ENCODE results near the gene NDUFB10. TPM values are rescaled to one million over a fixed set of nuclear protein-coding genes. Genes with fewer than 3 reads are reported as not detected.

Gene NDUFB10
- total RNA-seq, 2 experiments from 2014 or later = 40.7 to 41.1 TPM

GRCh38 chr16:1974157-1975070 is 15.1 kb downstream of the NDUFB10 start:
- H3K27me3 ChIP-seq (ENCODE audit: control insufficient read depth in 1 of 2, insufficient read depth in 2 of 2, low read length in 2 of 2) = peaks cover 3 to 10% of the 10 kb centered on the region in 2 experiments
- peaks cover 44% of the 10 kb centered on the region for H3K4me1 ChIP-seq (ENCODE audit: insufficient read depth, low read length)
- Mint-ChIP-seq H3K4me1 (ENCODE audit: low read depth) (peaks cover 20% of the 10 kb centered on the region), H3K27ac (no peak overlapping the region), H3K27me3 (no peaks in the 10 kb centered on the region), H3K9me3 (no peaks in the 10 kb centered on the region), H3K36me3 (ENCODE audit: low read depth) (peaks cover 36% of the 10 kb centered on the region), H3K4me3 (peak overlapping the region; percentile 45)
- intact Hi-C loops (cut with DNase I, micrococcal nuclease) = loop anchor here in 1 of 2 experiments (5.0 kb wide), 2 partner anchors 33 to 73 kb away; partner anchors contain the start of genes NTHL1, TSC2 and ZNF598
- ChIA-PET CTCF (no interaction called here), POLR2A (interaction anchor here (1.0 kb wide), 1 partner anchor 181 kb away, joined by 4 read pairs; the partner anchor contains the start of gene TRAF7)
- peaks cover 46% of the 10 kb centered on the region for H3K36me3 ChIP-seq (ENCODE audit: insufficient read depth, low read length)
- H3K4me3 ChIP-seq (ENCODE audit: low read length) = no peak overlapping the region
- TF ChIP-seq CTCF (IDR thresholded peaks at IDR 0.05) = no peak
- no peak overlapping the region for H3K27ac ChIP-seq (ENCODE audit: low read depth in 1 of 2, low read length in 2 of 2)
- H3K9me3 ChIP-seq (ENCODE audit: control insufficient read depth in 1 of 2, insufficient read depth in 1 of 2, low read length in 2 of 2) = peaks cover 0 to 6% of the 10 kb centered on the region in 2 experiments
- no peak for DNase-seq
- ATAC-seq (ENCODE audit: poor library complexity) = no peak

GRCh38 chr16:1975432-1976215 is 16.3 kb downstream of the NDUFB10 start:
- CTCF ChIA-PET = no interaction called here
- Mint-ChIP-seq H3K4me3 (peak overlapping the region; percentile 42), H3K36me3 (ENCODE audit: low read depth) (peaks cover 36% of the 10 kb centered on the region), H3K4me1 (ENCODE audit: low read depth) (peaks cover 20% of the 10 kb centered on the region), H3K27ac (no peak overlapping the region), H3K9me3 (no peaks in the 10 kb centered on the region), H3K27me3 (peaks cover 6% of the 10 kb centered on the region)
- Histone ChIP-seq H3K27ac (ENCODE audit: low read depth in 1 of 2, low read length in 2 of 2) (no peak overlapping the region), H3K4me3 (ENCODE audit: low read length) (no peak overlapping the region), H3K4me1 (ENCODE audit: insufficient read depth, low read length) (peaks cover 50% of the 10 kb centered on the region), H3K27me3 (ENCODE audit: control insufficient read depth in 1 of 2, insufficient read depth in 2 of 2, low read length in 2 of 2) (peaks cover 16 to 21% of the 10 kb centered on the region in 2 experiments), H3K36me3 (ENCODE audit: insufficient read depth, low read length) (peaks cover 46% of the 10 kb centered on the region), H3K9me3 (ENCODE audit: control insufficient read depth in 1 of 2, insufficient read depth in 1 of 2, low read length in 2 of 2) (peaks cover 0 to 18% of the 10 kb centered on the region in 2 experiments)
- DNase-seq (no peak), ATAC-seq (ENCODE audit: poor library complexity) (no peak)
- intact Hi-C loops (cut with DNase I, micrococcal nuclease) = no loop called here
- POLR2A ChIA-PET = interaction anchor here (1.3 kb wide), 1 partner anchor 11 kb away, joined by 6 read pairs; the partner anchor contains the start of gene RPS2
- TF ChIP-seq CTCF (IDR thresholded peaks at IDR 0.05) = no peak

GRCh38 chr16:1976216-1976520 is 16.8 kb downstream of the NDUFB10 start:
- intact Hi-C loops (cut with DNase I, micrococcal nuclease) = no loop called here
- H3K4me3 Mint-ChIP-seq = no peak overlapping the region
- Histone ChIP-seq H3K9me3 (ENCODE audit: control insufficient read depth in 1 of 2, insufficient read depth in 1 of 2, low read length in 2 of 2) (peaks cover 0 to 22% of the 10 kb centered on the region in 2 experiments), H3K27ac (ENCODE audit: low read depth in 1 of 2, low read length in 2 of 2) (no peak overlapping the region), H3K4me3 (ENCODE audit: low read length) (no peak overlapping the region), H3K36me3 (ENCODE audit: insufficient read depth, low read length) (peaks cover 46% of the 10 kb centered on the region), H3K27me3 (ENCODE audit: control insufficient read depth in 1 of 2, insufficient read depth in 2 of 2, low read length in 2 of 2) (peaks cover 21 to 26% of the 10 kb centered on the region in 2 experiments), H3K4me1 (ENCODE audit: insufficient read depth, low read length) (peaks cover 44% of the 10 kb centered on the region)
- DNase-seq (no peak), ATAC-seq (ENCODE audit: poor library complexity) (no peak)
- H3K36me3 Mint-ChIP-seq (ENCODE audit: low read depth) = peaks cover 36% of the 10 kb centered on the region
- H3K4me1 Mint-ChIP-seq (ENCODE audit: low read depth) = peaks cover 15% of the 10 kb centered on the region
- H3K27ac Mint-ChIP-seq = no peak overlapping the region
- H3K9me3 Mint-ChIP-seq = no peaks in the 10 kb centered on the region
- TF ChIP-seq CTCF (IDR thresholded peaks at IDR 0.05) = no peak
- H3K27me3 Mint-ChIP-seq = peaks cover 11% of the 10 kb centered on the region
- ChIA-PET CTCF (no interaction called here), POLR2A (interaction anchor here (1.3 kb wide), 1 partner anchor 11 kb away, joined by 6 read pairs; the partner anchor contains the start of gene RPS2)

Data from CD4-positive, alpha-beta T cell (primary cell).